ENCODE results near the gene ZEB1.

DNA sequence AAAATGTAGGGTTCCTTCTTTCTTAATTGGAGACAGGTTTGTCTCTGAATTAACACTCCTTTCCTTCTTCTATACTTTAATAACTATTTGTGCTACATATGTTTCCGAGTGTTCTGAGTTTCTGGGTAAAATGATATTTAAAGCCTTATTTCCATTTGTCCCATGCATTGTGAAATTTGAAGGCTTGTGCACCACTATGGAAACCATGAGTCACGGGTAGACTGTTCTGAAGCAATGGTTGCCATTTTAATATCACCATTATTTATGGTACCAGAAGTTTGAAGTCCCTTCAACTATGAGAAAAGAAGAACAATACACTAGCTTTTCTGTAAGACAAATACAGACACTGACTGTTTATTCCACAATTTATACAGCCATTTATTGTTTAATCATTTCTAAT, 44.7 kb upstream of the ZEB1 start:
- TF ChIP-seq EZH2phosphoT487 (IDR thresholded peaks at IDR 0.05) (no peak), EZH2 (IDR thresholded peaks at IDR 0.05) (no peak)
- TF ChIP-seq, protein P1, sequence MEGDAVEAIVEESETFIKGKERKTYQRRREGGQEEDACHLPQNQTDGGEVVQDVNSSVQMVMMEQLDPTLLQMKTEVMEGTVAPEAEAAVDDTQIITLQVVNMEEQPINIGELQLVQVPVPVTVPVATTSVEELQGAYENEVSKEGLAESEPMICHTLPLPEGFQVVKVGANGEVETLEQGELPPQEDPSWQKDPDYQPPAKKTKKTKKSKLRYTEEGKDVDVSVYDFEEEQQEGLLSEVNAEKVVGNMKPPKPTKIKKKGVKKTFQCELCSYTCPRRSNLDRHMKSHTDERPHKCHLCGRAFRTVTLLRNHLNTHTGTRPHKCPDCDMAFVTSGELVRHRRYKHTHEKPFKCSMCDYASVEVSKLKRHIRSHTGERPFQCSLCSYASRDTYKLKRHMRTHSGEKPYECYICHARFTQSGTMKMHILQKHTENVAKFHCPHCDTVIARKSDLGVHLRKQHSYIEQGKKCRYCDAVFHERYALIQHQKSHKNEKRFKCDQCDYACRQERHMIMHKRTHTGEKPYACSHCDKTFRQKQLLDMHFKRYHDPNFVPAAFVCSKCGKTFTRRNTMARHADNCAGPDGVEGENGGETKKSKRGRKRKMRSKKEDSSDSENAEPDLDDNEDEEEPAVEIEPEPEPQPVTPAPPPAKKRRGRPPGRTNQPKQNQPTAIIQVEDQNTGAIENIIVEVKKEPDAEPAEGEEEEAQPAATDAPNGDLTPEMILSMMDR (IDR thresholded peaks at IDR 0.05) = no peak

Data from neural progenitor cell (in vitro differentiated cells).